HepG2 (cell line): ENCODE results near the gene PMIS2. TPM values are rescaled to one million over a fixed set of nuclear protein-coding genes. Genes with fewer than 3 reads are reported as not detected.

Experiments used
- ATAC-seq: fragments of 200-7000 bp; cut with Tn5 transposase; 3 replicates; pipeline ENCODE4 v1.9.1; 2020; ENCODE audit warnings: mild to moderate bottlenecking, moderate library complexity
- BruUV-seq: library from RNA; stranded (reverse); fragments of 400-500 nt; replicated peaks from 2 replicates; lab custom pipeline; 2021; lab: Mats Ljungman, UMichigan
- CTCF ChIA-PET: fragments of 300-600 bp; formaldehyde crosslinking; extraction: SDS; loops from one replicate; lab custom pipeline; 2021; ENCODE audit warnings: low total read pairs, inconsistent platforms, low intra/inter-chr PET ratio; lab: Yijun Ruan, JAX
- POLR2A ChIA-PET: fragments of 350-600 bp; sonication (Branson Sonifier 250); formaldehyde crosslinking; loops from one replicate; lab custom pipeline; 2020; ENCODE audit warnings: antibody characterized with exemption, inconsistent platforms; lab: Yijun Ruan, JAX
- DNase-seq: peaks from one replicate; pipeline ENCODE4 v3.0.0-alpha.2; 2015; ENCODE audit warnings: low spot score
- FAIRE-seq: peaks from 3 replicates; lab custom pipeline; 2011; peaks lifted over from hg19 to GRCh38; lab: Jason Lieb, UNC
- H2AFZ ChIP-seq: one replicate; pipeline ENCODE4 v1.6.1; 2011; ENCODE audit warnings: low read length, inconsistent platforms
- H3K27ac ChIP-seq: fragments of 300-600 bp; 3 replicates; pipeline ENCODE4 v1.8.0; 2011; ENCODE audit warnings: mixed run types, mild to moderate bottlenecking, mixed read lengths, low read length, inconsistent platforms; ENCODE audit not compliant: insufficient read depth; ENCODE audit errors: extremely low read length
- H3K27me3 ChIP-seq, 2 experiments: fragments of 200-600 bp in 1 of 2; 2 replicates in 1 of 2; 3 replicates in 1 of 2; pipeline versions ENCODE4 v1.6.0 to v1.8.0; 2011; ENCODE audit warnings: low read length in 2 of 2, mild to moderate bottlenecking in 2 of 2, moderate library complexity in 2 of 2, inconsistent platforms in 1 of 2; ENCODE audit not compliant: insufficient read depth in 2 of 2, control insufficient read depth in 1 of 2
- H3K36me3 ChIP-seq, 2 experiments: fragments of 200-600 bp in 1 of 2; replicated peaks in 1 of 2; 2 replicates in 1 of 2; 3 replicates in 1 of 2; pipeline versions ENCODE4 v1.5.1 to v1.8.0; 2011; ENCODE audit warnings: low read length in 2 of 2, inconsistent platforms in 1 of 2; ENCODE audit not compliant: insufficient read depth in 2 of 2, control insufficient read depth in 1 of 2
- H3K4me1 ChIP-seq: 2 replicates; pipeline ENCODE4 v1.5.1; 2012; ENCODE audit warnings: low read length, inconsistent platforms; ENCODE audit not compliant: insufficient read depth
- H3K4me2 ChIP-seq: 2 replicates; pipeline ENCODE4 v1.6.0; 2011; ENCODE audit warnings: low read depth, low read length, inconsistent platforms
- H3K4me3 ChIP-seq, 3 experiments: fragments of 200-600 bp in 1 of 3; sonication (generic), shearing (Covaris generic) in 1 of 3; replicated peaks in 1 of 3; 2 replicates each; pipeline ENCODE4 v1.5.1; 2011 to 2016; ENCODE audit warnings: low read length in 3 of 3, inconsistent platforms in 2 of 3, low read depth in 2 of 3, mild to moderate bottlenecking in 2 of 3, control low read depth in 1 of 3, mixed read lengths in 1 of 3; ENCODE audit not compliant: insufficient read depth in 1 of 3
- H3K79me2 ChIP-seq: one replicate; pipeline ENCODE4 v1.6.1; 2011; ENCODE audit warnings: low read length, inconsistent platforms; ENCODE audit not compliant: insufficient read depth
- H3K9ac ChIP-seq: 2 replicates; pipeline ENCODE4 v1.6.0; 2011; ENCODE audit warnings: mild to moderate bottlenecking, low read depth, low read length, inconsistent platforms; ENCODE audit not compliant: insufficient read depth
- H3K9me3 ChIP-seq: 2 replicates; pipeline ENCODE4 v1.5.1; 2012; ENCODE audit warnings: mild to moderate bottlenecking, low read length
- H4K20me1 ChIP-seq: 2 replicates; pipeline ENCODE4 v1.6.0; 2011; ENCODE audit warnings: inconsistent platforms, mild to moderate bottlenecking, low read length, moderate library complexity; ENCODE audit not compliant: insufficient read depth
- DNMT3B ChIP-seq: conservative IDR thresholded peaks from 2 replicates; pipeline ENCODE4 v1.6.1; 2016; ENCODE audit warnings: missing biosample characterization, control low read depth
- HNRNPUL1 ChIP-seq: fragments of 200-400 bp; formaldehyde crosslinking; IDR thresholded peaks from 2 replicates; pipeline ENCODE4 v1.6.1; 2017; ENCODE audit warnings: low read depth, mild to moderate bottlenecking, low read length, moderate library complexity
- NCOA2 ChIP-seq: sonication (generic); formaldehyde crosslinking; IDR thresholded peaks from 2 replicates; pipeline ENCODE4 v1.8.0; 2022; ENCODE audit warnings: inconsistent platforms
- RELA ChIP-seq: sonication (generic); formaldehyde crosslinking; IDR thresholded peaks from 2 replicates; pipeline ENCODE4 v1.4.0; 2020; ENCODE audit warnings: missing genetic modification reagents
- REPIN1 ChIP-seq: sonication (generic); formaldehyde crosslinking; IDR thresholded peaks from 2 replicates; pipeline ENCODE4 v1.8.0; 2022; ENCODE audit warnings: missing genetic modification reagents, low read depth, mild to moderate bottlenecking, borderline replicate concordance
- SMAD1 ChIP-seq: sonication (generic); formaldehyde crosslinking; IDR thresholded peaks from 2 replicates; pipeline ENCODE4 v1.4.0; 2020; ENCODE audit warnings: missing genetic modification reagents, low read depth, mild to moderate bottlenecking, borderline replicate concordance
- STAT5B ChIP-seq: sonication (generic); formaldehyde crosslinking; IDR thresholded peaks from 2 replicates; pipeline ENCODE4 v1.4.0; 2020; ENCODE audit warnings: missing genetic modification reagents
- TOPORS ChIP-seq: sonication (generic); formaldehyde crosslinking; IDR thresholded peaks from 2 replicates; pipeline ENCODE4 v1.8.0; 2023; ENCODE audit warnings: mild to moderate bottlenecking, missing genetic modification reagents
- U2AF1 ChIP-seq: fragments of 200-400 bp; formaldehyde crosslinking; optimal IDR thresholded peaks from 2 replicates; pipeline ENCODE3; 2017; ENCODE audit warnings: mild to moderate bottlenecking, low read depth, low read length
- ZMYM3 ChIP-seq: sonication (generic); formaldehyde crosslinking; IDR thresholded peaks from 2 replicates; pipeline ENCODE4 v1.5.1; 2020; ENCODE audit warnings: mild to moderate bottlenecking, missing genetic modification reagents
- ZNF121 ChIP-seq: sonication (generic); formaldehyde crosslinking; IDR thresholded peaks from 2 replicates; pipeline ENCODE4 v1.5.0; 2020; ENCODE audit warnings: mild to moderate bottlenecking, missing genetic modification reagents
- ZNF274 ChIP-seq: sonication (generic); formaldehyde crosslinking; IDR thresholded peaks from 2 replicates; pipeline ENCODE4 v1.5.1; 2020; ENCODE audit warnings: mild to moderate bottlenecking, missing genetic modification reagents
- ZNF546 ChIP-seq: sonication (generic); formaldehyde crosslinking; conservative IDR thresholded peaks from 2 replicates; pipeline ENCODE4 v1.8.1; 2023; ENCODE audit warnings: mild to moderate bottlenecking, missing genetic modification reagents
- ZSCAN31 ChIP-seq: sonication (generic); formaldehyde crosslinking; IDR thresholded peaks from 2 replicates; pipeline ENCODE4 v1.5.0; 2020; ENCODE audit warnings: low read depth, mild to moderate bottlenecking, missing genetic modification reagents
- whole genome bisulfite sequencing: methylation state at CpG from one replicate; pipeline ENCODE4 v1.1.6; 2017; ENCODE audit warnings: low lambda C conversion rate; 5-methylcytosine and 5-hydroxymethylcytosine counted together
- in situ Hi-C: cut with HindIII; loops from 2 replicates; pipeline ENCODE4 v1.10.0; 2017; ENCODE audit warnings: low pct_unique_long_range_greater_than_20kb; ENCODE audit not compliant: extremely low pct_ligation_motif_present
- intact Hi-C: fragments of 100-400 bp; cut with micrococcal nuclease; formaldehyde crosslinking; loops from one replicate; pipeline ENCODE4 v1.10.0; 2022; ENCODE audit not compliant: unreplicated experiment
- polyA plus RNA-seq, 8 experiments: library from polyadenylated mRNA; depleted of rRNA in 3 of 8; stranded (reverse) in 7 of 8; unstranded in 1 of 8; fragments of >200 nt; fragmentation: Illumina TruSeq in 4 of 8; extraction: Trizol in 4 of 8; gene quantifications; 2 replicates each; pipeline versions ENCODE4 v1.2.1 to v1.2.3, GENCODE V29; 2011 to 2016; ENCODE audit warnings: low read depth in 4 of 8, missing spikeins in 1 of 8, mixed read lengths in 1 of 8; ENCODE audit not compliant: insufficient read depth in 1 of 8
- total RNA-seq, 5 experiments: library from RNA; depleted of rRNA; stranded (reverse); fragments of >200 nt; fragmentation: Illumina TruSeq; extraction: Trizol; gene quantifications; 2 replicates each; pipeline ENCODE4 v1.2.3, GENCODE V29; 2016; ENCODE audit warnings: low read depth in 1 of 5
- TF ChIP-seq, protein P1 (sequence below): sonication (generic); formaldehyde crosslinking; IDR thresholded peaks from 2 replicates; pipeline ENCODE4 v1.5.0; 2020; ENCODE audit warnings: mild to moderate bottlenecking, missing genetic modification reagents
- TF ChIP-seq, protein P2 (sequence below): sonication (generic); formaldehyde crosslinking; IDR thresholded peaks from 2 replicates; pipeline ENCODE4 v1.4.0; 2020; ENCODE audit warnings: missing genetic modification reagents
- TF ChIP-seq, protein P3 (sequence below): IDR thresholded peaks from 2 replicates; pipeline ENCODE4 v1.6.1; 2016; ENCODE audit warnings: low read depth, control low read depth
- TF ChIP-seq, protein P4 (sequence below): sonication (generic); formaldehyde crosslinking; conservative IDR thresholded peaks from 2 replicates; pipeline ENCODE4 v1.4.0; 2020; ENCODE audit warnings: missing genetic modification reagents

The PMIS2 gene
- total and polyA plus RNA-seq, 2 of the 13 experiments (the other 11 are each of a cell fraction or from before 2014, with no cell fraction given): not detected

DNA sequence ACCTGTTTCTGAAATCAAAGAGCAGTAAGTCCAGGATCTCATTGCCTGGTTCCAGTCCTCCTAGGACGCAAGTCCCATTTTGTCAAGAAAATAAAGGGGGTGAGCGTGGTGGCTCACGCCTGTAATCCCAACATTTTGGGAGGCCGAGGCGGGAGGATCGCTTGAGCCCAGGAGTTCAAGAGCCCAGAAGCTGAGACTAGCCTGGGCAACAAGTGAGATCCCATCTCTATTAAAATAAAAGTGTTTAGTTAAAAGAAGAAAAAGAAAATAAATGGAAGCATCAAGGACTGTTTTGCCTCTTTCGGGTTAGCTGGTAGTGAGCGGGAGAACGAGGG, 26.2 kb downstream of the PMIS2 start:
- POLR2A ChIA-PET: interaction anchor here (0.8 to 1.4 kb wide), 7 partner anchors 9 to 36 kb away, joined by 3 to 5 read pairs (median 4); partner anchors contain the start of genes COX6B1 and RBM42
- BruUV-seq: no TSS peak
- FAIRE-seq: no peak

More for the DNA sequence above, 26.2 kb downstream of the PMIS2 start:
- Histone ChIP-seq H3K4me2 (peak overlapping the region; percentile 100), H3K4me1 (peaks cover 24% of the 10 kb centered on the region), H3K4me3 (peak overlapping the region; percentile 44 to 80 (median 64)), H2AFZ (no peak overlapping the region), H3K9ac (peak overlapping the region; percentile 84), H4K20me1 (no peaks in the 10 kb centered on the region), H3K79me2 (no peaks in the 10 kb centered on the region), H3K36me3 (peaks cover 3 to 12% of the 10 kb centered on the region in 2 experiments; a peak in 3 of 5 replicates), H3K9me3 (peaks cover 11% of the 10 kb centered on the region), H3K27me3 (no peaks in the 10 kb centered on the region; a peak in 1 of 5 replicates), H3K27ac (peak overlapping the region; percentile 53)
- 26% methylated on average over 9 of the region's 9 CpGs for WGBS
- CTCF ChIA-PET: no interaction called here
- in situ Hi-C loops: no loop called here
- TF ChIP-seq, protein P1, sequence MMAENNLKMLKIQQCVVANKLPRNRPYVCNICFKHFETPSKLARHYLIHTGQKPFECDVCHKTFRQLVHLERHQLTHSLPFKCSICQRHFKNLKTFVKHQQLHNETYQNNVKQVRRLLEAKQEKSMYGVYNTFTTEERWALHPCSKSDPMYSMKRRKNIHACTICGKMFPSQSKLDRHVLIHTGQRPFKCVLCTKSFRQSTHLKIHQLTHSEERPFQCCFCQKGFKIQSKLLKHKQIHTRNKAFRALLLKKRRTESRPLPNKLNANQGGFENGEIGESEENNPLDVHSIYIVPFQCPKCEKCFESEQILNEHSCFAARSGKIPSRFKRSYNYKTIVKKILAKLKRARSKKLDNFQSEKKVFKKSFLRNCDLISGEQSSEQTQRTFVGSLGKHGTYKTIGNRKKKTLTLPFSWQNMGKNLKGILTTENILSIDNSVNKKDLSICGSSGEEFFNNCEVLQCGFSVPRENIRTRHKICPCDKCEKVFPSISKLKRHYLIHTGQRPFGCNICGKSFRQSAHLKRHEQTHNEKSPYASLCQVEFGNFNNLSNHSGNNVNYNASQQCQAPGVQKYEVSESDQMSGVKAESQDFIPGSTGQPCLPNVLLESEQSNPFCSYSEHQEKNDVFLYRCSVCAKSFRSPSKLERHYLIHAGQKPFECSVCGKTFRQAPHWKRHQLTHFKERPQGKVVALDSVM (CRISPR knock-in tag): peak; percentile 82
- TF ChIP-seq ZNF121 (CRISPR knock-in tag): 0 out of 2 replicates have a peak, but pooled peaks have one; percentile 32
- TF ChIP-seq SMAD1 (CRISPR knock-in tag): no peak
- TF ChIP-seq ZNF274 (CRISPR knock-in tag): no peak
- TF ChIP-seq RELA: no peak
- peak; percentile 13; the same call in 1 of the 2 replicates for TF ChIP-seq REPIN1 (CRISPR knock-in tag)
- no peak for TF ChIP-seq TOPORS (CRISPR knock-in tag)
- TF ChIP-seq ZMYM3 (CRISPR knock-in tag): 0 out of 2 replicates have a peak, but pooled peaks have one; percentile 18
- TF ChIP-seq HNRNPUL1: no peak
- TF ChIP-seq, protein P2, sequence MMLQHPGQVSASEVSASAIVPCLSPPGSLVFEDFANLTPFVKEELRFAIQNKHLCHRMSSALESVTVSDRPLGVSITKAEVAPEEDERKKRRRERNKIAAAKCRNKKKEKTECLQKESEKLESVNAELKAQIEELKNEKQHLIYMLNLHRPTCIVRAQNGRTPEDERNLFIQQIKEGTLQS (CRISPR knock-in tag): no peak
- TF ChIP-seq ZNF546 (CRISPR knock-in tag): 0 out of 2 replicates have a peak, but pooled peaks have one; percentile 28
- no peak for TF ChIP-seq U2AF1
- TF ChIP-seq STAT5B (CRISPR knock-in tag): no peak
- TF ChIP-seq, protein P3, sequence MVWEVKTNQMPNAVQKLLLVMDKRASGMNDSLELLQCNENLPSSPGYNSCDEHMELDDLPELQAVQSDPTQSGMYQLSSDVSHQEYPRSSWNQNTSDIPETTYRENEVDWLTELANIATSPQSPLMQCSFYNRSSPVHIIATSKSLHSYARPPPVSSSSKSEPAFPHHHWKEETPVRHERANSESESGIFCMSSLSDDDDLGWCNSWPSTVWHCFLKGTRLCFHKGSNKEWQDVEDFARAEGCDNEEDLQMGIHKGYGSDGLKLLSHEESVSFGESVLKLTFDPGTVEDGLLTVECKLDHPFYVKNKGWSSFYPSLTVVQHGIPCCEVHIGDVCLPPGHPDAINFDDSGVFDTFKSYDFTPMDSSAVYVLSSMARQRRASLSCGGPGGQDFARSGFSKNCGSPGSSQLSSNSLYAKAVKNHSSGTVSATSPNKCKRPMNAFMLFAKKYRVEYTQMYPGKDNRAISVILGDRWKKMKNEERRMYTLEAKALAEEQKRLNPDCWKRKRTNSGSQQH: 0 out of 2 replicates have a peak, but pooled peaks have one; percentile 7
- TF ChIP-seq, protein P4, sequence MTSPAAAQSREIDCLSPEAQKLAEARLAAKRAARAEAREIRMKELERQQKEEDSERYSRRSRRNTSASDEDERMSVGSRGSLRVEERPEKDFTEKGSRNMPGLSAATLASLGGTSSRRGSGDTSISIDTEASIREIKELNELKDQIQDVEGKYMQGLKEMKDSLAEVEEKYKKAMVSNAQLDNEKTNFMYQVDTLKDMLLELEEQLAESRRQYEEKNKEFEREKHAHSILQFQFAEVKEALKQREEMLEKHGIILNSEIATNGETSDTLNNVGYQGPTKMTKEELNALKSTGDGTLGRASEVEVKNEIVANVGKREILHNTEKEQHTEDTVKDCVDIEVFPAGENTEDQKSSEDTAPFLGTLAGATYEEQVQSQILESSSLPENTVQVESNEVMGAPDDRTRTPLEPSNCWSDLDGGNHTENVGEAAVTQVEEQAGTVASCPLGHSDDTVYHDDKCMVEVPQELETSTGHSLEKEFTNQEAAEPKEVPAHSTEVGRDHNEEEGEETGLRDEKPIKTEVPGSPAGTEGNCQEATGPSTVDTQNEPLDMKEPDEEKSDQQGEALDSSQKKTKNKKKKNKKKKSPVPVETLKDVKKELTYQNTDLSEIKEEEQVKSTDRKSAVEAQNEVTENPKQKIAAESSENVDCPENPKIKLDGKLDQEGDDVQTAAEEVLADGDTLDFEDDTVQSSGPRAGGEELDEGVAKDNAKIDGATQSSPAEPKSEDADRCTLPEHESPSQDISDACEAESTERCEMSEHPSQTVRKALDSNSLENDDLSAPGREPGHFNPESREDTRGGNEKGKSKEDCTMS (CRISPR knock-in tag): no peak
- no peak for TF ChIP-seq ZSCAN31 (CRISPR knock-in tag)
- no peak for TF ChIP-seq NCOA2 (CRISPR knock-in tag)
- no peak for TF ChIP-seq DNMT3B
- ATAC-seq (no peak), DNase-seq (no peak)
- intact Hi-C loops: loop anchor here (10.0 kb wide), 1 partner anchor 57 kb away; no protein-coding TSS in a partner anchor
